AG10803 (cell line): ENCODE results near the gene EPB41L2.

Source experiments
- DNase-seq: peaks from one replicate; pipeline ENCODE4 v3.0.0; 2010; ENCODE audit warnings: low read depth
- H3K4me3 ChIP-seq: 2 replicates; pipeline ENCODE4 v1.5.1; 2011; ENCODE audit warnings: mild to moderate bottlenecking, low read length, control low read depth
- CTCF ChIP-seq: conservative IDR thresholded peaks from 2 replicates; pipeline ENCODE4 v1.5.1; 2011; ENCODE audit warnings: mild to moderate bottlenecking, low read length, control low read depth, inconsistent platforms

The EPB41L2 gene

GRCh38 chr6:130846501-130846900, 216.5 kb downstream of the EPB41L2 start:
- no peak for TF ChIP-seq CTCF
- no peak for DNase-seq
- H3K4me3 ChIP-seq: no peak overlapping the region

- H3K4me3 ChIP-seq: no peak overlapping the region
- TF ChIP-seq CTCF: peak; percentile 66
- peak; percentile 44 for DNase-seq
Measured at GRCh38 chr6:130843575-130844320, 219.3 kb downstream of the EPB41L2 start.

GRCh38 chr6:130841128-130841728, 221.8 kb downstream of the EPB41L2 start:
- peak; percentile 30 for DNase-seq
- no peak for TF ChIP-seq CTCF
- no peak overlapping the region for H3K4me3 ChIP-seq

GRCh38 chr6:130840050-130840449, 223.0 kb downstream of the EPB41L2 start:
- no peak overlapping the region for H3K4me3 ChIP-seq
- no peak for TF ChIP-seq CTCF
- DNase-seq: no peak

GRCh38 chr6:130839379-130839778, 223.7 kb downstream of the EPB41L2 start:
- no peak for TF ChIP-seq CTCF
- no peak overlapping the region for H3K4me3 ChIP-seq
- DNase-seq: no peak

GRCh38 chr6:130838951-130839350, 224.1 kb downstream of the EPB41L2 start:
- H3K4me3 ChIP-seq: no peak overlapping the region
- peak; percentile 39 for DNase-seq
- no peak for TF ChIP-seq CTCF

- no peak overlapping the region for H3K4me3 ChIP-seq
- DNase-seq: no peak
- TF ChIP-seq CTCF: no peak
Measured at GRCh38 chr6:130838250-130838860, 224.7 kb downstream of the EPB41L2 start.
